NCI-H2196 (cell line): ENCODE data around the gene RAMP3.

Experiments
- DNase-seq: peaks from one replicate; lab custom pipeline; 2025; ENCODE audit not compliant: unreplicated experiment; lab: John Stamatoyannopoulos, UW

The RAMP3 gene

GRCh38 chr7:45178241-45179225, 20.9 kb downstream of the RAMP3 start:
- DNase-seq = no peak

GRCh38 chr7:45179666-45180065, 22.1 kb downstream of the RAMP3 start:
- DNase-seq = no peak

GRCh38 chr7:45180084-45180986, 22.7 kb downstream of the RAMP3 start:
- DNase-seq = no peak

GRCh38 chr7:45181286-45181960, 23.8 kb downstream of the RAMP3 start:
- no peak for DNase-seq

GRCh38 chr7:45181991-45182855, 24.6 kb downstream of the RAMP3 start:
- DNase-seq = no peak

GRCh38 chr7:45182856-45183710, 25.5 kb downstream of the RAMP3 start:
- DNase-seq = no peak

- no peak for DNase-seq
Measured at GRCh38 chr7:45183711-45184210, 26.2 kb downstream of the RAMP3 start.

- no peak for DNase-seq
Measured at GRCh38 chr7:45184326-45185027, 26.9 kb downstream of the RAMP3 start.

- DNase-seq = no peak
Measured at GRCh38 chr7:45185028-45185863, 27.7 kb downstream of the RAMP3 start.

GRCh38 chr7:45185864-45186250, 28.3 kb downstream of the RAMP3 start:
- DNase-seq = no peak

- no peak for DNase-seq
Measured at GRCh38 chr7:45186261-45186813, 28.7 kb downstream of the RAMP3 start.

- no peak for DNase-seq
Measured at GRCh38 chr7:45187089-45187945, 29.7 kb downstream of the RAMP3 start.

GRCh38 chr7:45187946-45188411, 30.4 kb downstream of the RAMP3 start:
- no peak for DNase-seq

- DNase-seq = no peak
Measured at GRCh38 chr7:45188736-45189135, 31.1 kb downstream of the RAMP3 start.

- no peak for DNase-seq
Measured at GRCh38 chr7:45189151-45189970, 31.8 kb downstream of the RAMP3 start.
